ENCODE results near the gene INHBA. TPM values are rescaled to one million over a fixed set of nuclear protein-coding genes. Genes with fewer than 3 reads are reported as not detected.
A peak's percentile ranks its signal among the peaks of the same experiment; 100 is the strongest.

INHBA gene
- polyA plus RNA-seq, 1 donor from 2014 or later: not detected

GRCh38 chr7:41730161-41730560 is 27.3 kb upstream of the INHBA start:
- no peaks in the 10 kb centered on the region for H3K36me3 Mint-ChIP-seq
- H3K27ac Mint-ChIP-seq: no peak overlapping the region
- peaks cover 0 to 2% (median 0%) of the 10 kb centered on the region in 3 donors for H3K9me3 Mint-ChIP-seq
- H3K4me1 Mint-ChIP-seq: peaks cover 8 to 12% (median 12%) of the 10 kb centered on the region in 3 donors
- no peak overlapping the region for H3K4me3 Mint-ChIP-seq
- peaks cover 7% of the 10 kb centered on the region for H3K27me3 Mint-ChIP-seq

GRCh38 chr7:41729059-41729458 is 26.2 kb upstream of the INHBA start:
- no peaks in the 10 kb centered on the region for H3K36me3 Mint-ChIP-seq
- peaks cover 0 to 4% (median 0%) of the 10 kb centered on the region in 3 donors for H3K9me3 Mint-ChIP-seq
- no peak overlapping the region for H3K4me3 Mint-ChIP-seq
- H3K27me3 Mint-ChIP-seq: peaks cover 7% of the 10 kb centered on the region
- no peak overlapping the region for H3K27ac Mint-ChIP-seq
- peaks cover 8 to 15% (median 15%) of the 10 kb centered on the region in 3 donors for H3K4me1 Mint-ChIP-seq

DNA sequence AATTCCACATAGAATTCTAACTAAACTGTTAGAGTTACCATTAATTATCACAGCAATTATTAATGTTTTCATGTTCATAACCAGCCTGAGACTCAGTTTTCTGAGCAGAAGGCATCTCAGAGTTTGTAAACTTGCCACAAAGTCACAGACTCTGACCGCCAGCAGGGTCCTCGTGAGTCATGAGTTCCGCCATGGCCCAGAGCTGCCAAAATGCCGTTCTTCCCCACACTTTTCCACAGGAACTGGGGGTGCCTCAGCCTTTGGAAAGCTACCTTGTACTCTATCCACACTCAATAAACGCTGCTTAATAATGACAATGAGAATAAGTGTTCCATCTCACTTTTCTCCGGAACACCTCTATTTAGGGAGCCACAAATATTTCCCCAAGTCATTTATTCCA is 22.1 kb upstream of the INHBA start:
- Mint-ChIP-seq H3K4me3 (no peak overlapping the region), H3K9me3 (peaks cover 0 to 4% (median 0%) of the 10 kb centered on the region in 3 donors), H3K4me1 (peaks cover 0 to 6% (median 4%) of the 10 kb centered on the region in 3 donors), H3K36me3 (no peaks in the 10 kb centered on the region), H3K27me3 (peaks cover 7% of the 10 kb centered on the region), H3K27ac (no peak overlapping the region)

DNA sequence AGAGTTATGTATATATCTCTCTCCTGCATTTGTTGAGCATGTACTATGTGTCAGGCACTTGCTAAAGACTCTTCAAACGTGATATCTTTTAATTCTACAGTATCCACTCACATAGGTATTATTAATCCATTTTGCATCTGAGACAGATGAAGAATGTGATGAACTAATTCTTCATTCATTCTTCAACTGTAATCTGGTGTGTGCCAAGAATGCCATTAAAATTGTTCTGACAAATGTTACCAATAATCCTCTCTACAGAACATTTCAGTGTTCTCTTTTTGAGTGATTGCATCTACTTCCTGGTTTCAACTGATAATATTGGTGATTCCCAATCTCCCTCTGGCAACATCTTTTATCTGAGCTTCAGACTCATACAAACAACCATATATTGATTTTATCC is 18.0 kb upstream of the INHBA start:
- H3K27ac Mint-ChIP-seq: no peak overlapping the region
- H3K36me3 Mint-ChIP-seq: no peaks in the 10 kb centered on the region
- no peaks in the 10 kb centered on the region for H3K27me3 Mint-ChIP-seq
- H3K4me1 Mint-ChIP-seq: peaks cover 0 to 6% (median 4%) of the 10 kb centered on the region in 3 donors
- H3K9me3 Mint-ChIP-seq: peaks cover 0 to 2% (median 0%) of the 10 kb centered on the region in 3 donors
- H3K4me3 Mint-ChIP-seq: no peak overlapping the region

DNA sequence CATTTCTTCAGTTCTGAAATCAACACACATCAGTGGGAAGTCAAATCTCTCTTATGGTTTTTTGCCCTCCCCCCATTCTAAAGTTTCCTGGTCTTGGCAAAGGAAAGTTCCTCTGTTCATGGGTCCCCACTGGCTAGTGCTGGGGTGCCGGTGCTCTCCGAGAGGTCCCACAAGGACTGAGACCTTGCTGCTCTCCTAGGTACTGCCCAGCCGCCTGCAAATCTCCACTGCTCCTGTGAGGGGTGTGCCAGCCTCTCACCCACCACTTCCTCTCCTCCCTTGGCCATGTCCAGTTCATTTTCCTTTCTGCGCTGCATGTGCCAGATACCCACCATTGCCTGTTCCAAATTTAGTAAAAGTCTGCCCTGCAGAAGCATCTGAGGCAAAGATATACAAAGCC is 17.2 kb upstream of the INHBA start:
- peaks cover 0 to 5% (median 4%) of the 10 kb centered on the region in 3 donors for H3K4me1 Mint-ChIP-seq
- H3K27ac Mint-ChIP-seq: no peak overlapping the region
- H3K4me3 Mint-ChIP-seq: no peak overlapping the region
- H3K27me3 Mint-ChIP-seq: peaks cover 1% of the 10 kb centered on the region
- peaks cover 0 to 2% (median 0%) of the 10 kb centered on the region in 3 donors for H3K9me3 Mint-ChIP-seq
- H3K36me3 Mint-ChIP-seq: no peaks in the 10 kb centered on the region

- Mint-ChIP-seq H3K4me1 (peaks cover 0 to 1% (median 0%) of the 10 kb centered on the region in 3 donors), H3K9me3 (no peaks in the 10 kb centered on the region), H3K27ac (no peak overlapping the region), H3K4me3 (no peak overlapping the region), H3K27me3 (peaks cover 4% of the 10 kb centered on the region), H3K36me3 (no peaks in the 10 kb centered on the region)
Observed at GRCh38 chr7:41716691-41717090, 13.8 kb upstream of the INHBA start.

DNA sequence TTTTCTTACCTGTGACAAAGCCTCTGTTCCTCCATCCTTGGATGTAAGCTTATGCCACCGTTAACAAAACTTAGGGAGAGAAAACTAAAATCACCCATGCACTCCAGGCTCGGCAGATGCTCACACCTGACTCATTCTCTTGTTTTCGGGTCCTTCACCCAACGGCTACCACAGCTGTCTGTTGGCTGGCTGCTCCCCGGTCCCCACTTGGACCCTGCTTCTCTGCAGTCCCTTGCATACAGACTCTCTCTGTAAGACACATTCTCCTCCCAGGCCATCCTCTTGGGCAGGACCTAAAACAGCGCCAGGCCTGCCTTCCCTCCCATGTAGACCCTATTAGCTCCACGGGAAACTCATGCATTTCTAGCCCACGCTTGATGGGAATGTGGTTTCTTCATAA is 12.1 kb upstream of the INHBA start:
- peaks cover 0 to 1% (median 0%) of the 10 kb centered on the region in 3 donors for H3K4me1 Mint-ChIP-seq
- H3K4me3 Mint-ChIP-seq: no peak overlapping the region
- no peaks in the 10 kb centered on the region for H3K36me3 Mint-ChIP-seq
- H3K9me3 Mint-ChIP-seq: no peaks in the 10 kb centered on the region
- peaks cover 4% of the 10 kb centered on the region for H3K27me3 Mint-ChIP-seq
- H3K27ac Mint-ChIP-seq: no peak overlapping the region

DNA sequence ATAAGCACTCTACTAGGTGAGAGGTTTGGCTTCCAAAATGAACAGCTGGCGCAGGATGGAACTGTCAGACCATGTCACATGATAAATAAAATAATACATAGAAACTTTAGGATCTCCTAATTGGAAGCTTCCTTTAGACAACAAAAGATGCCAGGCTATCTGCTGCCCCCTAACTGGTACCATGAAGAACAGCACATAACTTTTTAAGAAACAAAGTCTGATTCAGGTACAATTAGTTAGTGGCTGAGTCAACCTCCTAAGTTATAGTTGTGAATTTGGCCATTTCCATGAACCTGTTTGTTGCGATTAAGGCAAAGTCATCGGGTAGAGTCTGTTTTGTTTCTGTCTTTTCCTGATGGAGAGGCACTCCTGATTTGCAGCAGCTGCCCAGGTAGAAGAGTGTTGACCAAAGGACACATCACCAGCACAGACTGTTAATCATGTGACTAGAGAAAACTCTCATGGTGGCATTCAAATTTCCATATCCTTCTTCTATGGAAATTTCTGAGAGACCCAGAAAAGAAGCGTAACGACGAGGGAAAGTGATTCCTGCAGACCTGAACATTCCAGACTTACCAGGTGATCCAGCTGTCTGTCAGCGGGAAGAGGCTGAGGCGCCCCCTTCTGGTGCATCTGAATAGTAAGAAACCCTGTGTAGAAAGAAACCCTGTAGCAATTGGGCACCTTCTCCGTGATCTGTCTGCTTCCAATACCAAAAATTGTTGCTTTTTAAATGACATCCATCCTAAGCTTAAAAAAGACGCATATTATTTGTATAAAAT is 8.6 kb upstream of the INHBA start:
- H3K4me3 Mint-ChIP-seq: no peak overlapping the region
- H3K27ac Mint-ChIP-seq: no peak overlapping the region
- H3K27me3 Mint-ChIP-seq: peaks cover 6% of the 10 kb centered on the region
- H3K9me3 Mint-ChIP-seq: no peaks in the 10 kb centered on the region
- H3K4me1 Mint-ChIP-seq: peaks cover 0 to 4% (median 1%) of the 10 kb centered on the region in 3 donors
- no peaks in the 10 kb centered on the region for H3K36me3 Mint-ChIP-seq

DNA sequence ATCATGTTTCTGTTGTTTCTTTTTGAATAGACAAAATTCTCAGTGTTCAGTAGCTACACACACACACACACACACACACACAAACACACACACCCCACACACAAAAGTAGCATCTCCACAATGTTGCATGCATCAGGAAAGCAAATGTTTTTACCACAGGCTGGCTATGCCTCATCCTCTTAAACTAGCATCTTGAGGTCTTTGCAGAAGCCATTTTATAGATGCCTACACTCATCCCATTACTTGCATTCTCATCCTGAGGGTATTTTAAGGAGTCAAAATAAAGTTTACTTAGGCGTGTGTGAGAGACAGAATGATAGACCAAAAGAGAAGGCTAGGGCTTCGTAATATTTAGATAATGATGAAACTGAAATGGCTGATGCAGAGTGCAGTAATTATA is 7.9 kb upstream of the INHBA start:
- Mint-ChIP-seq H3K27ac (no peak overlapping the region), H3K9me3 (no peaks in the 10 kb centered on the region), H3K36me3 (no peaks in the 10 kb centered on the region), H3K27me3 (peaks cover 6% of the 10 kb centered on the region), H3K4me1 (peaks cover under 1 to 6% (median 4%) of the 10 kb centered on the region in 3 donors), H3K4me3 (no peak overlapping the region)

- no peaks in the 10 kb centered on the region for H3K9me3 Mint-ChIP-seq
- no peak overlapping the region for H3K4me3 Mint-ChIP-seq
- H3K27ac Mint-ChIP-seq: no peak overlapping the region
- H3K27me3 Mint-ChIP-seq: peaks cover 1% of the 10 kb centered on the region
- peaks cover 6 to 15% (median 12%) of the 10 kb centered on the region in 3 donors for H3K4me1 Mint-ChIP-seq
- no peaks in the 10 kb centered on the region for H3K36me3 Mint-ChIP-seq
Observed at GRCh38 chr7:41709621-41710020, 6.7 kb upstream of the INHBA start.

GRCh38 chr7:41708581-41709358 is 5.9 kb upstream of the INHBA start:
- Mint-ChIP-seq H3K9me3 (no peaks in the 10 kb centered on the region), H3K27me3 (peaks cover 1% of the 10 kb centered on the region), H3K36me3 (no peaks in the 10 kb centered on the region), H3K4me1 (peaks cover 12 to 18% (median 12%) of the 10 kb centered on the region in 3 donors), H3K27ac (no peak overlapping the region), H3K4me3 (peak overlapping the region in 1 of 4 donors; percentile 13)

DNA sequence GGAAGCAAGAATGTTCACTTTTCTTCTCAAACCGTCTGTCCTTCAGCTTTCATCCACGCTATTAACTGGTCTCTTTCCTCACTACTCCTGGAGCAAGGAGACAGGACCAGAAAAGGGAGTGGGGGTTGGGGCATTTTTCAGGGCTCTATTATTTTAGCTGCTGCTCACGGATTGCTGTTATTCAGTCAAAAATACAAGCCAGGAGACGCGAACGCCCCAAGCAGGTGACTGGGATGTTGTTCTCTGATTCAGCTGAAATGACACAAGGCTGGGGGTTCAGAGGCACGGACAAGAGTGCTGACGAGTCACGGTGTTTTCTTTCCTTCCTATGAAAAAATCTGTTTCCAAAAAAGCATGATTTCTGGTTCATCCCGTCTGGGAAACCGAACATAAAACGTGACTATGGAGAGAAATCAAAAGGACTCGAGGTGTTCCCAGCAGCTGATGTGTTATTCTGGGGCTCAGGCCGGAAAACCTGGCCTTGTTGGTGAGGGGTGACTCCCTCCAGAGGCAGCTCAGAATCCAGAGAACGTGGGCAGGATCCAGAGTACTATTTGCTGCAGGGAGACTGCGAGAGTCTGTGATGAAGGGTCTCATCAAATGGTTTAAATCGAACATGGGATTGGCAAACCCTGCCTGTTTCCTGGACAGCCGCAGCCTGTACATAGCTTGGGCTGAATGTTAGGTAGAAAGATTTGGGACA is 3.5 kb upstream of the INHBA start:
- no peaks in the 10 kb centered on the region for H3K9me3 Mint-ChIP-seq
- H3K27ac Mint-ChIP-seq: no peak overlapping the region
- H3K27me3 Mint-ChIP-seq: peaks cover 6% of the 10 kb centered on the region

GRCh38 chr7:41705109-41705901 is 2.4 kb upstream of the INHBA start:
- Mint-ChIP-seq H3K4me3 (peak overlapping the region; percentile 83 to 96 (median 94)), H3K36me3 (no peaks in the 10 kb centered on the region), H3K27me3 (peaks cover 10% of the 10 kb centered on the region), H3K9me3 (no peaks in the 10 kb centered on the region), H3K27ac (no peak overlapping the region), H3K4me1 (peaks cover 11 to 32% (median 15%) of the 10 kb centered on the region in 3 donors)

More for the DNA sequence above, 3.5 kb upstream of the INHBA start:
- H3K4me3 Mint-ChIP-seq: peak overlapping the region in 1 of 4 donors; percentile 93
- H3K36me3 Mint-ChIP-seq: no peaks in the 10 kb centered on the region
- H3K4me1 Mint-ChIP-seq: peaks cover 11 to 29% (median 12%) of the 10 kb centered on the region in 3 donors

Measured in IgD-negative memory B cell (primary cell).